HUES64 (cell line): Measurements from ENCODE around the gene ARFIP2.

Source experiments
- H3K27ac ChIP-seq: 2 replicates; pipeline ENCODE4 v1.7.0; 2013; ENCODE audit warnings: low read depth, low read length, inconsistent platforms
- H3K27me3 ChIP-seq: 2 replicates; pipeline ENCODE4 v1.6.1; 2013; ENCODE audit warnings: mild to moderate bottlenecking, low read length; ENCODE audit not compliant: insufficient read depth
- H3K36me3 ChIP-seq: 2 replicates; pipeline ENCODE4 v1.6.1; 2013; ENCODE audit warnings: mild to moderate bottlenecking, low read length; ENCODE audit not compliant: insufficient read depth
- H3K4me1 ChIP-seq: 2 replicates; pipeline ENCODE4 v1.6.1; 2013; ENCODE audit warnings: mild to moderate bottlenecking, low read length, moderate library complexity; ENCODE audit not compliant: insufficient read depth
- H3K4me3 ChIP-seq: 2 replicates; pipeline ENCODE4 v1.5.1; 2013; ENCODE audit warnings: mild to moderate bottlenecking, low read length, moderate library complexity
- H3K9ac ChIP-seq: 2 replicates; pipeline ENCODE4 v1.6.1; 2013; ENCODE audit warnings: mild to moderate bottlenecking, low read depth, low read length
- H3K9me3 ChIP-seq: 2 replicates; pipeline ENCODE4 v1.6.1; 2013; ENCODE audit warnings: low read depth, low read length; ENCODE audit not compliant: insufficient read depth
- WGBS: fragments of 150-250, 120-280 bp; methylation state at CpG from one replicate; pipeline ENCODE4 v1.1.7; 2013; ENCODE audit warnings: missing lambda C conversion rate; 5-methylcytosine and 5-hydroxymethylcytosine counted together

The ARFIP2 gene

GRCh38 chr11:6442441-6442840 is 38.7 kb downstream of the ARFIP2 start:
- Histone ChIP-seq H3K27ac (no peak overlapping the region), H3K36me3 (no peaks in the 10 kb centered on the region), H3K9me3 (no peaks in the 10 kb centered on the region), H3K4me1 (no peaks in the 10 kb centered on the region), H3K4me3 (no peak overlapping the region), H3K27me3 (no peaks in the 10 kb centered on the region), H3K9ac (no peak overlapping the region)
- 91% methylated on average over 4 of the region's 4 CpGs for WGBS

DNA sequence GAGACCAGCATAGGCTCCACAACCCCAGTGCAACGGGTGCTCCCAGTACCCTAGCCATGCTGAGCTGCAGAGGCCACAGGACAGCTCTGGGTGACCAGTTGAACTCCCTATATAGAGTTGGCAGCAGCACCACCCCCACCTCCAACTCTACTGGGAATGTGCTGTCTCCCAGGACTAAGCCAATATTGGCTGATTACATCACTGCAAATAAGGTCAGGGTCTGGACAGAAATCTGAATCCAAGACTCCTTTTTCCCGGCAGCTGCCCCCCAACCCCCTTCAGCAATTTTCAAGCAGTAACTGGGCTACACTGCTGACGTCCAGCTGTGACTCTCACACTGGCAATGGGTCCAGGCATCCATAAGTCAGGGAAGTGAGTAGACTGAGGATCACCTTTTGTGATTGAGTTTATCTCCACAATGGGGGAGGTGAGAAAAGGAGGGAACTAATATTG is 40.2 kb downstream of the ARFIP2 start, which contains the start of gene HPX:
Gene HPX, minus strand, starts transcription at position 82 of the 453 bp plus-strand sequence. Its CDS starts 24 bp downstream, at position 58.
- Histone ChIP-seq H3K9me3 (no peaks in the 10 kb centered on the region), H3K4me1 (no peaks in the 10 kb centered on the region), H3K36me3 (no peaks in the 10 kb centered on the region), H3K27ac (no peak within 1 kb of the TSS; the same call in 1 of the 2 replicates), H3K4me3 (no peak within 1 kb of the TSS), H3K27me3 (no peaks in the 10 kb centered on the region), H3K9ac (no peak within 1 kb of the TSS)
- 71% methylated on average over 3 of the region's 3 CpGs for WGBS

GRCh38 chr11:6438979-6439571 is 42.1 kb downstream of the ARFIP2 start:
- Histone ChIP-seq H3K4me3 (no peak overlapping the region), H3K9ac (no peak overlapping the region), H3K4me1 (no peaks in the 10 kb centered on the region), H3K27ac (no peak overlapping the region), H3K27me3 (no peaks in the 10 kb centered on the region), H3K36me3 (no peaks in the 10 kb centered on the region), H3K9me3 (no peaks in the 10 kb centered on the region)
- 33% methylated on average over 1 of the region's 1 CpG for WGBS

DNA sequence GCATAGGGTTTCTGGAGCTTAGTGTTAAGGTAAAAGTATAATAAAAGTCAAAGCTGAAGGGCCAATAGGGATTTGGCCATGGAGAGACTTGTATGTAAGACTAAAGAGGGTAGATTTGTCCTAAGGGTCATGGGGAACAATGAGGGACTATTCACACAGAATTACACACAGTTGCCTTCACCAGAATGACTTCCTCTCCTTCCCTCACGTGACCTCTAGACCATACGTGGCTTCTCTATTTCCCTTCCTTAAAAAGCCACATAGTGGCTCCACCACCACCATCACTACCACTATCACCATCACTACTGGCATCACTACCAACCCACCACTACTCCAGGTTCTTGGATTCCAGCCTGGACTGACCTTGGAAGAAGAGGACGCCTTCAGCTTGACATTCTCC is 43.1 kb downstream of the ARFIP2 start:
- Histone ChIP-seq H3K27ac (no peak overlapping the region), H3K9ac (no peak overlapping the region), H3K4me1 (no peaks in the 10 kb centered on the region), H3K9me3 (no peaks in the 10 kb centered on the region), H3K27me3 (no peaks in the 10 kb centered on the region), H3K36me3 (no peaks in the 10 kb centered on the region), H3K4me3 (no peak overlapping the region)
- WGBS = 88% methylated on average over 3 of the region's 3 CpGs

DNA sequence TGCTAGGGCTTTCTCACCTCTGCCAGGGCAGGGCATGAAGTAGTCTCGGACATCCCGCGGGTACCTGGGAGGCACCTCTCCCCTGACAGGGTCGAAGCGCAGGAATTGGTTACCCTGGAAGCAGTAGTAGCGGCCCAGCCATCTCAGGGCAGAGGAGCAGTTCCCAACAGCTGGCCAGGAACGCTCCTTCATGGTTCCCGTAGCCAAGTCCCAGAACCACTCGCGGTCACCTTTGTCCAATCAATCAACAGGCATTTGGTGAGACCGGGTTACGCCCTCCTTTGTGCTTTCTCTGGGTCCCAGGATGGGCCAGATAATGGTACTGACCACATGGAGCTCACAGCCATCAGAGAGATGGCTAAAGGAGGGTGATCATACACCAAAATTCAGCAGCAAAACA is 43.7 kb downstream of the ARFIP2 start:
- Histone ChIP-seq H3K9ac (no peak overlapping the region), H3K4me1 (no peaks in the 10 kb centered on the region), H3K27ac (no peak overlapping the region), H3K9me3 (no peaks in the 10 kb centered on the region), H3K4me3 (no peak overlapping the region), H3K36me3 (no peaks in the 10 kb centered on the region), H3K27me3 (no peaks in the 10 kb centered on the region)
- WGBS = 92% methylated on average over 12 of the region's 12 CpGs

DNA sequence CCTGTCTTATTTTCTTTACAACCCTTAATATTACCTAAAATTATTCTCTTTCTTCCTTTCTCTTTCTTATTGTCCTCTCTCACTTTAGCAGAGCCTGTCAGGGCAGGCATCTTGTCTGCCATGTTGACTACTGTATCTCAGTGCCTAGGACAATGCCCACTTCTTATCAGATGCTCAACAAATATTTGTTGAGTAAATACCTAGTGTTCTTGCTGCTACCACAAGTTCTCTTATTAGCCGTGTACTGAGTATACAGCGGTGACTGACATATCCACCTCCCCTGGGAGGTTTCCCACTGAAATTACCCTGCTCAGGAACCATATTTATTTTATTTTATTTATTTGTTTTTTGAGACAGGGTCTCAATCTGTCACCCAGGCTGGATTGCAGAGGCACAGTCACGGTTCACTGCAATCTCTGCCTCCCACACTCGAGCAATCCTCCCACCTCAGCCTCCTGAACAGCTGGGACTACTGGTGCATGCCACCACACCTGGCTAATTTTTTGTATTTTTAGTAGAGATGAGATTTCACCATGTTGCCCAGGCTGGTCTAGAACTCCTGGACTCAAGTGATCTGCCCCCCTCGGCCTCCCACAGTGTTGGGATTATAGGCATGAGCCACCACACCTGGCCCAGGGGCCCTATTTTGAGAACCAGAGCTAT is 47.0 kb downstream of the ARFIP2 start:
- Histone ChIP-seq H3K27ac (no peak overlapping the region), H3K36me3 (no peaks in the 10 kb centered on the region), H3K4me3 (no peak overlapping the region), H3K9me3 (no peaks in the 10 kb centered on the region), H3K4me1 (no peaks in the 10 kb centered on the region), H3K9ac (no peak overlapping the region), H3K27me3 (no peaks in the 10 kb centered on the region)
- WGBS = 88% methylated on average over 5 of the region's 5 CpGs

DNA sequence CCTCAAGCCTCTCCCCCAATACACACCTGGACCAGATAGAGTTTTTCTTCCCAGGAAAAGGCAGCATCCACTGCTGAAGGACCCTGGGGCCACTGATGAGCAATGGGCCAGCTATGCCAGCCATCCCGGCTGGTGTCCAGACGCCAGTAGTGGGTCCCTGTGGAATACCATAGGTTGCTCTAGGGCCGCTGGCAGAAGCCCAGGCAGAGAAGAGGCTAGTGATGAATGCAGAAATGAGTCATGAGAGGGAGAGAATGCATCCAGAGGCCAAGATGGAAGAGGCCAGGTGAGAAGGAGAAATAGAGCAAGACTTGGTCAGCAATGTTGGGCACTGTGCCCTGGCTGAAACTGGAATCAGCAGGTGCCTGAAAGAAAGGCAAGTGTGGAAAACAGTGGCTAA is 49.3 kb downstream of the ARFIP2 start:
- no peaks in the 10 kb centered on the region for H3K36me3 ChIP-seq
- peaks cover 5% of the 10 kb centered on the region for H3K4me1 ChIP-seq
- H3K4me3 ChIP-seq = no peak overlapping the region
- H3K27me3 ChIP-seq = no peaks in the 10 kb centered on the region
- no peak overlapping the region for H3K9ac ChIP-seq
- H3K9me3 ChIP-seq = no peaks in the 10 kb centered on the region
- H3K27ac ChIP-seq = no peak overlapping the region
- WGBS = 82% methylated on average over 3 of the region's 3 CpGs

- H3K4me3 ChIP-seq = no peak overlapping the region
- no peak overlapping the region; the same call in 1 of the 2 replicates for H3K27ac ChIP-seq
- H3K9ac ChIP-seq = no peak overlapping the region
- peaks cover 13% of the 10 kb centered on the region; the same call in 1 of the 2 replicates for H3K27me3 ChIP-seq
- no peaks in the 10 kb centered on the region for H3K36me3 ChIP-seq
- peaks cover 5% of the 10 kb centered on the region for H3K4me1 ChIP-seq
- no peaks in the 10 kb centered on the region for H3K9me3 ChIP-seq
Measured at GRCh38 chr11:6427516-6427915, 53.6 kb downstream of the ARFIP2 start.
